Measurements from ENCODE around the gene INTS11. TPM values are rescaled to one million over a fixed set of nuclear protein-coding genes. Genes with fewer than 3 reads are reported as not detected.
A peak's percentile ranks its signal among the peaks of the same experiment; 100 is the strongest.

INTS11 gene
- total and polyA plus RNA-seq, 2 of the 13 experiments (the other 11 are each of a cell fraction or from before 2014, with no cell fraction given), result 52.8 to 94.8 TPM

- TF ChIP-seq PRDM10 (CRISPR knock-in tag; IDR thresholded peaks at IDR 0.05; ENCODE audit: low read depth) (peak; percentile 64; the same call in 1 of the 2 replicates), ZNF639 (CRISPR knock-in tag; conservative IDR thresholded peaks at IDR 0.05) (peak; percentile 61; the same call in 1 of the 2 replicates), ZNF710 (CRISPR knock-in tag; IDR thresholded peaks at IDR 0.05; ENCODE audit: borderline replicate concordance) (peak; percentile 41; the same call in 1 of the 2 replicates), KDM4B (CRISPR knock-in tag; IDR thresholded peaks at IDR 0.05) (peak; percentile 29; the same call in 1 of the 2 replicates), ZNF781 (CRISPR knock-in tag; IDR thresholded peaks at IDR 0.05; ENCODE audit: borderline replicate concordance, not compliant biosample characterization) (peak; percentile 42), MED1 (CRISPR knock-in tag; IDR thresholded peaks at IDR 0.05) (peak; percentile 22; the same call in 1 of the 2 replicates), MZF1 (CRISPR knock-in tag; IDR thresholded peaks at IDR 0.05; ENCODE audit: borderline replicate concordance) (0 out of 2 replicates have a peak, but pooled peaks have one; percentile 17), ZNF280D (CRISPR knock-in tag; IDR thresholded peaks at IDR 0.05) (peak; percentile 87; the same call in 1 of the 2 replicates), SRSF1 (optimal IDR thresholded peaks at IDR 0.05; ENCODE audit: low read depth, low read length) (peak; percentile 94), HNRNPL (IDR thresholded peaks at IDR 0.05; ENCODE audit: low read depth, low read length) (0 out of 2 replicates have a peak, but pooled peaks have one; percentile 31), ZBTB20 (CRISPR knock-in tag; IDR thresholded peaks at IDR 0.05; ENCODE audit: borderline replicate concordance, low read depth) (peak; percentile 36; the same call in 1 of the 2 replicates), TBX2 (CRISPR knock-in tag; IDR thresholded peaks at IDR 0.05; ENCODE audit: borderline replicate concordance) (peak; percentile 52; the same call in 1 of the 2 replicates), TOE1 (CRISPR knock-in tag; IDR thresholded peaks at IDR 0.05) (no peak), ZSCAN21 (CRISPR knock-in tag; IDR thresholded peaks at IDR 0.05; ENCODE audit: borderline replicate concordance) (0 out of 2 replicates have a peak, but pooled peaks have one; percentile 8), ZNF274 (CRISPR knock-in tag; IDR thresholded peaks at IDR 0.05) (0 out of 2 replicates have a peak, but pooled peaks have one; percentile 50), CAMTA2 (CRISPR knock-in tag; IDR thresholded peaks at IDR 0.05; ENCODE audit: borderline replicate concordance) (no peak), ZFY (CRISPR knock-in tag; IDR thresholded peaks at IDR 0.05) (peak; percentile 67)
Observed at GRCh38 chr1:1358433-1359271, 34.2 kb upstream of the INTS11 start, which contains the start of gene MXRA8 (continued).
